GM12878 (cell line): ENCODE results near the gene ABHD6. TPM values are rescaled to one million over a fixed set of nuclear protein-coding genes. Genes with fewer than 3 reads are reported as not detected.

Experiments
- ATF2 ChIP-seq: IDR thresholded peaks from 2 replicates; pipeline ENCODE4 v1.6.1; 2012; ENCODE audit warnings: low read length, inconsistent platforms
- BACH1 ChIP-seq: fragments of 450-650 bp; IDR thresholded peaks from 2 replicates; pipeline ENCODE4 v1.6.1; 2017; ENCODE audit warnings: mild to moderate bottlenecking, borderline replicate concordance
- BCL11A ChIP-seq: IDR thresholded peaks from 2 replicates; pipeline ENCODE4 v1.6.1; 2011; ENCODE audit warnings: low read depth, low read length
- BMI1 ChIP-seq: fragments of 450-650 bp; IDR thresholded peaks from 2 replicates; pipeline ENCODE4 v1.6.1; 2016; ENCODE audit warnings: mild to moderate bottlenecking, moderate library complexity, borderline replicate concordance
- CHD1 ChIP-seq: IDR thresholded peaks from 2 replicates; pipeline ENCODE4 v1.6.1; 2012; ENCODE audit warnings: low read depth, low read length, improper control_type of control experiment
- IKZF1 ChIP-seq: fragments of 450-650 bp; conservative IDR thresholded peaks from 2 replicates; pipeline ENCODE4 v1.6.1; 2017; ENCODE audit warnings: antibody characterized with exemption, mild to moderate bottlenecking
- KDM1A ChIP-seq: fragments of 200-600 bp; sonication (generic); IDR thresholded peaks from 2 replicates; pipeline ENCODE4 v1.6.1; 2016; ENCODE audit warnings: borderline replicate concordance
- MEF2B ChIP-seq: fragments of 450-650 bp; IDR thresholded peaks from 2 replicates; pipeline ENCODE4 v1.6.1; 2018; ENCODE audit warnings: mild to moderate bottlenecking, moderate library complexity; ENCODE audit not compliant: partially characterized antibody, poor library complexity, severe bottlenecking
- MYB ChIP-seq: fragments of 150-350 bp; IDR thresholded peaks from 2 replicates; pipeline ENCODE4 v1.6.1; 2014; ENCODE audit warnings: mild to moderate bottlenecking, low read depth, low read length, borderline replicate concordance
- MYC ChIP-seq: IDR thresholded peaks from 2 replicates; pipeline ENCODE4 v1.6.1; 2011; ENCODE audit warnings: mild to moderate bottlenecking, low read length, moderate library complexity, inconsistent platforms; ENCODE audit not compliant: insufficient read depth, insufficient replicate concordance, insufficient read length, severe bottlenecking
- NFYA ChIP-seq: IDR thresholded peaks from 2 replicates; pipeline ENCODE4 v1.6.1; 2011; ENCODE audit warnings: low read depth, mild to moderate bottlenecking, low read length, improper control_type of control experiment, borderline replicate concordance
- NRF1 ChIP-seq: conservative IDR thresholded peaks from 2 replicates; pipeline ENCODE4 v1.6.1; 2011; ENCODE audit warnings: mild to moderate bottlenecking, low read depth, low read length, improper control_type of control experiment
- PML ChIP-seq: IDR thresholded peaks from 2 replicates; pipeline ENCODE4 v1.6.1; 2012; ENCODE audit warnings: low read length, inconsistent platforms
- RAD21 ChIP-seq: IDR thresholded peaks from 2 replicates; pipeline ENCODE4 v1.6.1; 2011; ENCODE audit warnings: mild to moderate bottlenecking, low read depth, low read length, moderate library complexity; ENCODE audit not compliant: insufficient read depth
- RAD51 ChIP-seq: fragments of 450-650 bp; IDR thresholded peaks from 2 replicates; pipeline ENCODE4 v1.6.1; 2016; ENCODE audit warnings: moderate library complexity, mild to moderate bottlenecking, inconsistent platforms
- RCOR1 ChIP-seq: conservative IDR thresholded peaks from 2 replicates; pipeline ENCODE4 v1.6.1; 2012; ENCODE audit warnings: low read depth, low read length, improper control_type of control experiment
- SMARCA5 ChIP-seq: fragments of 450-650 bp; IDR thresholded peaks from 2 replicates; pipeline ENCODE4 v1.6.1; 2017; ENCODE audit warnings: mild to moderate bottlenecking
- SRF ChIP-seq, 2 experiments: IDR thresholded peaks; 2 replicates each; pipeline ENCODE4 v1.6.1; 2011; ENCODE audit warnings: low read depth in 2 of 2, low read length in 2 of 2, mild to moderate bottlenecking in 1 of 2, moderate library complexity in 1 of 2
- TCF3 ChIP-seq: IDR thresholded peaks from 2 replicates; pipeline ENCODE4 v1.6.1; 2012; ENCODE audit warnings: low read depth, mild to moderate bottlenecking, low read length, borderline replicate concordance; ENCODE audit not compliant: insufficient read depth
- ZZZ3 ChIP-seq: IDR thresholded peaks from 2 replicates; pipeline ENCODE4 v1.6.1; 2011; ENCODE audit warnings: low read depth; ENCODE audit not compliant: control insufficient read depth, insufficient read length
- polyA plus RNA-seq, 11 experiments: library from polyadenylated mRNA; depleted of rRNA in 4 of 11; unstranded in 6 of 11; stranded (reverse) in 5 of 11; fragments of >200 nt; fragmentation: Nextera tagmentation in 4 of 11; fragmentation: Illumina TruSeq in 1 of 11; extraction: Ambion mirVana in 4 of 11; extraction: Trizol in 1 of 11; gene quantifications; 1 replicate in 1 of 11; 2 replicates in 10 of 11; pipeline versions ENCODE4 v1.2.1 to v1.2.3, GENCODE V29; 2011 to 2016; ENCODE audit warnings: inconsistent platforms in 2 of 11, missing spikeins in 2 of 11, low read depth in 1 of 11
- total RNA-seq, 4 experiments: library from RNA; depleted of rRNA in 3 of 4; stranded (reverse); fragments of >200 nt in 3 of 4; fragmentation: Illumina TruSeq in 1 of 4; extraction: Trizol in 1 of 4; gene quantifications; 2 replicates each; pipeline versions ENCODE4 v1.2.1 to v1.2.3, GENCODE V29; 2013 to 2021
- TF ChIP-seq, protein P1 (sequence below), 3 experiments: IDR thresholded peaks in 2 of 3; conservative IDR thresholded peaks in 1 of 3; 2 replicates each; pipeline ENCODE4 v1.5.1; 2011; ENCODE audit warnings: low read depth in 3 of 3, low read length in 3 of 3, mild to moderate bottlenecking in 3 of 3, control low read depth in 2 of 3, moderate library complexity in 2 of 3, inconsistent platforms in 1 of 3, mixed read lengths in 1 of 3; ENCODE audit not compliant: control insufficient read depth in 2 of 3, insufficient read depth in 1 of 3; ENCODE audit errors: extremely low read depth in 1 of 3
- TF ChIP-seq, protein P2 (sequence below): fragments of 450-650 bp; IDR thresholded peaks from 2 replicates; pipeline ENCODE4 v1.6.1; 2017; ENCODE audit warnings: mild to moderate bottlenecking, moderate library complexity

ABHD6 gene
- total and polyA plus RNA-seq, 10 of the 15 experiments (the other 5 are each of a cell fraction or from before 2014, with no cell fraction given) = 1.4 to 33.2 (median 3.2) TPM

DNA sequence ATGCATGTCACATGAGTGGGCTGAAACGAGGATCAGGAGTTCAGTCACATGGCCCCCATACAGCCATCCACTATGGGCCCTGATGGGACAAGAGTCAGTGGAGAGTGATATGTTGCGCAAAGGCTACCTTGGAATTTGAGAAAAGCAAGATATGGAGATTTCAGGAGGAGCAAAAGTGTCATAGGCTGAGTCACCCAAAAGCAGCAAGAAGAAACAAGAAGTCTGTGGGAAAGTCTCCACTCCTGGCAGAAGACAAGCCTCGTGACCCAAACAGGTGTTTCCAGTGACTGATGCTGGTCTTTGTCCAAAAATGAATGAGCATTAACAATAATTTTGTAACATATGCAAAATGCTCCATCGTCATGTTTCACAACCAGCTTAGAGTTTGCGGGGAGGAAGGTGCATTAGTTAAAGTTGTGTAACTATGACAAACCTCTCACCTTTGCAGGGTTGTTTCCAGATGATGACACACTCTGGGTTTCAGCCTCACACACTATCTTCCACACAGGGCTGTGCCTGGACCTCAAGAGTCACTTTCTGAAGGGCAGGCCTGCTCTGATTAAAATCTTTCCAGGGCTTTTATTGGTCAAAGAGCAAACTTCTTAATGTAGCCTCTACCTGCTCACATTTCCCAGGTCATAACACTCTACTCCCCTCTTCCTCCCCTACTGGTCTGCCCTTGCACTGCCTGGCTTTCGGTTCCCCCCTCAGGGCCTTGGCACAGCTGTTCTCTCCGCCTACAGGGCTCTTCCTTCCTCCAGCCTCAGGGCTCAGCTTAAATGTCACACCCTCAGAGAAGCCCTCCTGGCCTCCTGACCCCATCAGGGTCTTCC lies 22.9 kb upstream of the ABHD6 start (continued):
- TF ChIP-seq, protein P1, sequence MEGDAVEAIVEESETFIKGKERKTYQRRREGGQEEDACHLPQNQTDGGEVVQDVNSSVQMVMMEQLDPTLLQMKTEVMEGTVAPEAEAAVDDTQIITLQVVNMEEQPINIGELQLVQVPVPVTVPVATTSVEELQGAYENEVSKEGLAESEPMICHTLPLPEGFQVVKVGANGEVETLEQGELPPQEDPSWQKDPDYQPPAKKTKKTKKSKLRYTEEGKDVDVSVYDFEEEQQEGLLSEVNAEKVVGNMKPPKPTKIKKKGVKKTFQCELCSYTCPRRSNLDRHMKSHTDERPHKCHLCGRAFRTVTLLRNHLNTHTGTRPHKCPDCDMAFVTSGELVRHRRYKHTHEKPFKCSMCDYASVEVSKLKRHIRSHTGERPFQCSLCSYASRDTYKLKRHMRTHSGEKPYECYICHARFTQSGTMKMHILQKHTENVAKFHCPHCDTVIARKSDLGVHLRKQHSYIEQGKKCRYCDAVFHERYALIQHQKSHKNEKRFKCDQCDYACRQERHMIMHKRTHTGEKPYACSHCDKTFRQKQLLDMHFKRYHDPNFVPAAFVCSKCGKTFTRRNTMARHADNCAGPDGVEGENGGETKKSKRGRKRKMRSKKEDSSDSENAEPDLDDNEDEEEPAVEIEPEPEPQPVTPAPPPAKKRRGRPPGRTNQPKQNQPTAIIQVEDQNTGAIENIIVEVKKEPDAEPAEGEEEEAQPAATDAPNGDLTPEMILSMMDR (IDR thresholded peaks at IDR 0.05 in 2 of 3, conservative IDR thresholded peaks at IDR 0.05 in 1 of 3; ENCODE audit: control insufficient read depth in 2 of 3, extremely low read depth in 1 of 3, insufficient read depth in 1 of 3, low read depth in 3 of 3, low read length in 3 of 3) = peak; percentile 27 to 53 (median 52)
- TF ChIP-seq MYC (no peak), SRF (IDR thresholded peaks at IDR 0.05; ENCODE audit: low read depth in 2 of 2, low read length in 2 of 2) (no peak; a peak in 1 of 4 replicates), SMARCA5 (peak; percentile 82), NFYA (no peak), BACH1 (peak; percentile 48; the same call in 1 of the 2 replicates), IKZF1 (peak; percentile 89), BMI1 (peak; percentile 52; the same call in 1 of the 2 replicates), ZZZ3 (no peak), MYB (0 out of 2 replicates have a peak, but pooled peaks have one; percentile 10), RAD21 (peak; percentile 13; the same call in 1 of the 2 replicates), RAD51 (peak; percentile 95), RCOR1 (no peak; the same call in 1 of the 2 replicates), NRF1 (no peak), TCF3 (peak; percentile 92), CHD1 (no peak), MEF2B (peak; percentile 68), BCL11A (0 out of 2 replicates have a peak, but pooled peaks have one; percentile 30), PML (no peak), ATF2 (peak; percentile 89), KDM1A (no peak)
- TF ChIP-seq, protein P2, sequence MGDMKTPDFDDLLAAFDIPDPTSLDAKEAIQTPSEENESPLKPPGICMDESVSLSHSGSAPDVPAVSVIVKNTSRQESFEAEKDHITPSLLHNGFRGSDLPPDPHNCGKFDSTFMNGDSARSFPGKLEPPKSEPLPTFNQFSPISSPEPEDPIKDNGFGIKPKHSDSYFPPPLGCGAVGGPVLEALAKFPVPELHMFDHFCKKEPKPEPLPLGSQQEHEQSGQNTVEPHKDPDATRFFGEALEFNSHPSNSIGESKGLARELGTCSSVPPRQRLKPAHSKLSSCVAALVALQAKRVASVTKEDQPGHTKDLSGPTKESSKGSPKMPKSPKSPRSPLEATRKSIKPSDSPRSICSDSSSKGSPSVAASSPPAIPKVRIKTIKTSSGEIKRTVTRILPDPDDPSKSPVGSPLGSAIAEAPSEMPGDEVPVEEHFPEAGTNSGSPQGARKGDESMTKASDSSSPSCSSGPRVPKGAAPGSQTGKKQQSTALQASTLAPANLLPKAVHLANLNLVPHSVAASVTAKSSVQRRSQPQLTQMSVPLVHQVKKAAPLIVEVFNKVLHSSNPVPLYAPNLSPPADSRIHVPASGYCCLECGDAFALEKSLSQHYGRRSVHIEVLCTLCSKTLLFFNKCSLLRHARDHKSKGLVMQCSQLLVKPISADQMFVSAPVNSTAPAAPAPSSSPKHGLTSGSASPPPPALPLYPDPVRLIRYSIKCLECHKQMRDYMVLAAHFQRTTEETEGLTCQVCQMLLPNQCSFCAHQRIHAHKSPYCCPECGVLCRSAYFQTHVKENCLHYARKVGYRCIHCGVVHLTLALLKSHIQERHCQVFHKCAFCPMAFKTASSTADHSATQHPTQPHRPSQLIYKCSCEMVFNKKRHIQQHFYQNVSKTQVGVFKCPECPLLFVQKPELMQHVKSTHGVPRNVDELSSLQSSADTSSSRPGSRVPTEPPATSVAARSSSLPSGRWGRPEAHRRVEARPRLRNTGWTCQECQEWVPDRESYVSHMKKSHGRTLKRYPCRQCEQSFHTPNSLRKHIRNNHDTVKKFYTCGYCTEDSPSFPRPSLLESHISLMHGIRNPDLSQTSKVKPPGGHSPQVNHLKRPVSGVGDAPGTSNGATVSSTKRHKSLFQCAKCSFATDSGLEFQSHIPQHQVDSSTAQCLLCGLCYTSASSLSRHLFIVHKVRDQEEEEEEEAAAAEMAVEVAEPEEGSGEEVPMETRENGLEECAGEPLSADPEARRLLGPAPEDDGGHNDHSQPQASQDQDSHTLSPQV = 0 out of 2 replicates have a peak, but pooled peaks have one; percentile 87
